HCT116 (cell line): ENCODE measurements around the gene EGFL8. TPM values are rescaled to one million over a fixed set of nuclear protein-coding genes. Genes with fewer than 3 reads are reported as not detected.
A peak's percentile ranks its signal among the peaks of the same experiment; 100 is the strongest.

Source experiments
- ATAC-seq: fragments of 200-7000 bp; cut with Tn5 transposase; 2 replicates; pipeline ENCODE4 v1.9.1; 2020; ENCODE audit warnings: mild to moderate bottlenecking, moderate library complexity
- BruUV-seq: library from RNA; stranded (reverse); fragments of 400-500 nt; replicated peaks from 2 replicates; lab custom pipeline; 2021; lab: Mats Ljungman, UMichigan
- CTCF ChIA-PET: fragments of 300-600 bp; sonication (Branson Sonifier 250); formaldehyde crosslinking; loops from one replicate; lab custom pipeline; 2021; ENCODE audit warnings: antibody characterized with exemption; lab: Charles Lee
- POLR2A ChIA-PET: fragments of 300-600, 350-600 bp; sonication (Branson Sonifier 250); formaldehyde crosslinking; loops from one replicate; lab custom pipeline; 2021; ENCODE audit warnings: antibody characterized with exemption; lab: Charles Lee
- RAD21 ChIA-PET, 2 experiments: fragments of 300-600 bp; sonication (Branson Sonifier 250); formaldehyde crosslinking; loops; one replicate each; lab custom pipeline; 2023; ENCODE audit warnings: low total read pairs in 2 of 2; ENCODE audit not compliant: uncharacterized antibody in 2 of 2, unreplicated experiment in 2 of 2, low non-redundant PET in 1 of 2; lab: Charles Lee
- DNase-seq: peaks from one replicate; pipeline ENCODE4 v3.0.0-alpha.2; 2010; ENCODE audit warnings: low read depth, low spot score
- H2AFZ ChIP-seq: fragments of 200-600 bp; shearing (Covaris generic), sonication (generic); 2 replicates; pipeline ENCODE4 v1.6.1; 2017; ENCODE audit warnings: low read depth, mixed run types, mixed read lengths, antibody characterized with exemption, low read length; ENCODE audit not compliant: poor library complexity, severe bottlenecking
- H3K27ac ChIP-seq: 2 replicates; pipeline ENCODE4 v1.5.1; 2012; ENCODE audit warnings: low read depth, low read length
- H3K27me3 ChIP-seq: fragments of 200-600 bp; sonication (generic); 2 replicates; pipeline ENCODE4 v1.6.1; 2016; ENCODE audit warnings: mixed run types, low read length, mixed read lengths; ENCODE audit not compliant: insufficient read depth
- H3K36me3 ChIP-seq, 2 experiments: fragments of 200-500 bp in 1 of 2; fragments of 200-600 bp in 1 of 2; sonication (Bioruptor generic) in 1 of 2; sonication (generic) in 1 of 2; 2 replicates each; pipeline versions ENCODE4 v1.5.1 to v1.6.1; 2014 to 2016; ENCODE audit warnings: low read length in 2 of 2, inconsistent platforms in 1 of 2, mixed read lengths in 1 of 2, mixed run types in 1 of 2; ENCODE audit not compliant: insufficient read depth in 2 of 2, control insufficient read depth in 1 of 2
- H3K4me1 ChIP-seq, 2 experiments: fragments of 200-600 bp in 1 of 2; sonication (generic) in 1 of 2; 2 replicates each; pipeline versions ENCODE4 v1.5.1 to v1.6.1; 2012 to 2017; ENCODE audit warnings: low read length in 2 of 2, inconsistent platforms in 1 of 2, mild to moderate bottlenecking in 1 of 2, mixed read lengths in 1 of 2, mixed run types in 1 of 2, moderate library complexity in 1 of 2; ENCODE audit not compliant: insufficient read depth in 2 of 2, control insufficient read depth in 1 of 2
- H3K4me2 ChIP-seq: fragments of 200-600 bp; sonication (generic); 2 replicates; pipeline ENCODE4 v1.6.1; 2017; ENCODE audit warnings: mixed run types, low read length, mixed read lengths
- H3K4me3 ChIP-seq, 2 experiments: fragments of 200-600 bp in 1 of 2; sonication (generic) in 1 of 2; replicated peaks in 1 of 2; 2 replicates each; pipeline ENCODE4 v1.5.1; 2011 to 2016; ENCODE audit warnings: low read length in 2 of 2, control low read depth in 1 of 2, low read depth in 1 of 2, mild to moderate bottlenecking in 1 of 2, mixed read lengths in 1 of 2, mixed run types in 1 of 2
- H3K79me2 ChIP-seq: fragments of 200-600 bp; sonication (generic); 2 replicates; pipeline ENCODE4 v1.6.1; 2017; ENCODE audit warnings: mild to moderate bottlenecking, mixed run types, low read length, moderate library complexity, mixed read lengths; ENCODE audit not compliant: insufficient read depth
- H3K9ac ChIP-seq: fragments of 200-600 bp; sonication (generic); 2 replicates; pipeline ENCODE4 v1.6.1; 2016; ENCODE audit warnings: low read length, mixed read lengths
- H3K9me2 ChIP-seq: fragments of 200-600 bp; sonication (generic), shearing (Covaris generic); 2 replicates; pipeline ENCODE4 v1.6.1; 2017; ENCODE audit warnings: mixed run types, mild to moderate bottlenecking, moderate library complexity; ENCODE audit not compliant: insufficient read depth
- H3K9me3 ChIP-seq, 2 experiments: fragments of 200-500 bp in 1 of 2; fragments of 200-600 bp in 1 of 2; sonication (Bioruptor generic) in 1 of 2; sonication (generic) in 1 of 2; 2 replicates each; pipeline ENCODE4 v1.6.1; 2014 to 2017; ENCODE audit warnings: low read length in 2 of 2, mixed read lengths in 2 of 2, inconsistent platforms in 1 of 2, low read depth in 1 of 2, mild to moderate bottlenecking in 1 of 2, mixed run types in 1 of 2, moderate library complexity in 1 of 2; ENCODE audit not compliant: control insufficient read depth in 1 of 2, insufficient read depth in 1 of 2
- H4K20me1 ChIP-seq: fragments of 200-600 bp; sonication (generic), shearing (Covaris generic); 2 replicates; pipeline ENCODE4 v1.6.1; 2017; ENCODE audit warnings: mixed run types, mild to moderate bottlenecking, moderate library complexity; ENCODE audit not compliant: insufficient read depth
- CBX3 ChIP-seq: IDR thresholded peaks from 2 replicates; pipeline ENCODE4 v1.6.1; 2012; ENCODE audit warnings: low read depth
- EGR1 ChIP-seq: IDR thresholded peaks from 2 replicates; pipeline ENCODE4 v1.6.1; 2012; ENCODE audit warnings: low read depth
- ELF1 ChIP-seq: IDR thresholded peaks from 2 replicates; pipeline ENCODE4 v1.6.1; 2012; ENCODE audit warnings: low read depth, borderline replicate concordance
- EZH2phosphoT487 ChIP-seq: fragments of 200-600 bp; IDR thresholded peaks from 2 replicates; pipeline ENCODE4 v1.6.1; 2018; ENCODE audit warnings: antibody characterized with exemption, borderline replicate concordance
- FOSL1 ChIP-seq: IDR thresholded peaks from 2 replicates; pipeline ENCODE4 v1.6.1; 2012; ENCODE audit warnings: low read depth
- POLR2A ChIP-seq: IDR thresholded peaks from 2 replicates; pipeline ENCODE4 v1.7.0; 2011; ENCODE audit warnings: borderline replicate concordance; ENCODE audit not compliant: insufficient read depth, insufficient read length; ENCODE audit errors: extremely low read depth
- RAD21 ChIP-seq: IDR thresholded peaks from 2 replicates; pipeline ENCODE4 v1.6.1; 2012; ENCODE audit warnings: low read depth, mild to moderate bottlenecking
- SIN3A ChIP-seq: IDR thresholded peaks from 2 replicates; pipeline ENCODE4 v1.6.1; 2012; ENCODE audit warnings: low read depth
- TCF7L2 ChIP-seq: IDR thresholded peaks from 2 replicates; pipeline ENCODE4 v1.7.0; 2011; ENCODE audit warnings: borderline replicate concordance, inconsistent platforms; ENCODE audit not compliant: insufficient read depth, insufficient read length; ENCODE audit errors: extremely low read depth
- ZFX ChIP-seq: fragments of 450-650 bp; IDR thresholded peaks from 2 replicates; pipeline ENCODE4 v1.6.1; 2017
- ZNF274 ChIP-seq: fragments of 200-500 bp; sonication (Bioruptor generic); IDR thresholded peaks from 2 replicates; pipeline ENCODE4 v1.6.1; 2014; ENCODE audit warnings: mild to moderate bottlenecking, low read depth, low read length, inconsistent platforms
- intact Hi-C: fragments of 100-400 bp; cut with micrococcal nuclease; formaldehyde crosslinking; loops from 2 replicates; pipeline ENCODE4 v1.10.0; 2022
- total RNA-seq: library from RNA; stranded (reverse); gene quantifications from one replicate; pipeline ENCODE4 v1.2.1, GENCODE V29; 2021; ENCODE audit not compliant: unreplicated experiment
- TF ChIP-seq, protein P1 (sequence below): IDR thresholded peaks from 2 replicates; pipeline ENCODE4 v1.6.1; 2011; ENCODE audit warnings: mild to moderate bottlenecking, low read length, moderate library complexity; ENCODE audit not compliant: insufficient replicate concordance; ENCODE audit errors: extremely low read depth
- TF ChIP-seq, protein P2 (sequence below): IDR thresholded peaks from 2 replicates; pipeline ENCODE4 v1.6.1; 2012

The EGFL8 gene
- total RNA-seq, 1 experiment from 2014 or later: 29.0 TPM

DNA sequence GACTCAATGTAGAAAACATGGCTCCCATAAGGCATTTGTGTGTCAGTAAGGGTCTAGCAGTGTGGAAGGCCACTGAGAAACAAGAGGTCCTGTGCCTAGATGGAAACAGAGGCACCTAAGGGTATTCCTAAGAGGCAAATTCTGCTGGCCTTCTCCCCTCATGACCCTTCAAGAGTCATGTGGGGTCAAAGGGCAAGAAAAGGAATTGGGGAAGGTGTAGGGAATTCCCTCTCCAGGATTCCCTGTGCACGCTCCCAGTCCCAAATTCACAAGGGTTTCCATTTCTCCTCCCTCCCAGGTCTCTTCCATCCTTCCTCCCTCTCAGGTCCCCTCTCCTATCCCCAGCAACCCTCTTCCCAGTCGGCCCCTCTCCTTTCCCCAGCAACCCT, 10.9 kb downstream of the EGFL8 start:
- BruUV-seq: TSS peak; percentile 63
- POLR2A ChIA-PET: no interaction called here
- peak overlapping the region; percentile 90 for H3K9ac ChIP-seq
- CTCF ChIA-PET: no interaction called here
- H3K36me3 ChIP-seq: peaks cover 0 to 4% of the 10 kb centered on the region in 2 experiments; a peak in 1 of 4 replicates
- RAD21 ChIA-PET: no interaction called here
- H3K9me3 ChIP-seq: no peaks in the 10 kb centered on the region
- no peaks in the 10 kb centered on the region for H4K20me1 ChIP-seq
- H3K4me1 ChIP-seq: peaks cover 24 to 52% of the 10 kb centered on the region in 2 experiments
- ATAC-seq (no peak), DNase-seq (no peak)
- peak overlapping the region; percentile 93 to 98 for H3K4me3 ChIP-seq
- H3K27ac ChIP-seq: peak overlapping the region; percentile 76
- TF ChIP-seq CBX3: no peak
- no peak for TF ChIP-seq RAD21
- TF ChIP-seq SIN3A: no peak
- TF ChIP-seq FOSL1: no peak
- TF ChIP-seq EGR1: no peak
- TF ChIP-seq TCF7L2: no peak
- TF ChIP-seq ELF1: no peak
- TF ChIP-seq, protein P1, sequence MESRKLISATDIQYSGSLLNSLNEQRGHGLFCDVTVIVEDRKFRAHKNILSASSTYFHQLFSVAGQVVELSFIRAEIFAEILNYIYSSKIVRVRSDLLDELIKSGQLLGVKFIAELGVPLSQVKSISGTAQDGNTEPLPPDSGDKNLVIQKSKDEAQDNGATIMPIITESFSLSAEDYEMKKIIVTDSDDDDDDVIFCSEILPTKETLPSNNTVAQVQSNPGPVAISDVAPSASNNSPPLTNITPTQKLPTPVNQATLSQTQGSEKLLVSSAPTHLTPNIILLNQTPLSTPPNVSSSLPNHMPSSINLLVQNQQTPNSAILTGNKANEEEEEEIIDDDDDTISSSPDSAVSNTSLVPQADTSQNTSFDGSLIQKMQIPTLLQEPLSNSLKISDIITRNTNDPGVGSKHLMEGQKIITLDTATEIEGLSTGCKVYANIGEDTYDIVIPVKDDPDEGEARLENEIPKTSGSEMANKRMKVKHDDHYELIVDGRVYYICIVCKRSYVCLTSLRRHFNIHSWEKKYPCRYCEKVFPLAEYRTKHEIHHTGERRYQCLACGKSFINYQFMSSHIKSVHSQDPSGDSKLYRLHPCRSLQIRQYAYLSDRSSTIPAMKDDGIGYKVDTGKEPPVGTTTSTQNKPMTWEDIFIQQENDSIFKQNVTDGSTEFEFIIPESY: no peak
- TF ChIP-seq, protein P2, sequence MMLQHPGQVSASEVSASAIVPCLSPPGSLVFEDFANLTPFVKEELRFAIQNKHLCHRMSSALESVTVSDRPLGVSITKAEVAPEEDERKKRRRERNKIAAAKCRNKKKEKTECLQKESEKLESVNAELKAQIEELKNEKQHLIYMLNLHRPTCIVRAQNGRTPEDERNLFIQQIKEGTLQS: no peak
- no peak for TF ChIP-seq POLR2A
- TF ChIP-seq EZH2phosphoT487: no peak
- TF ChIP-seq ZNF274: no peak
- no peak for TF ChIP-seq ZFX
- intact Hi-C loops: no loop called here
- H3K4me2 ChIP-seq: peak overlapping the region; percentile 97
- no peak overlapping the region for H2AFZ ChIP-seq
- H3K27me3 ChIP-seq: no peaks in the 10 kb centered on the region
- peaks cover 24% of the 10 kb centered on the region for H3K79me2 ChIP-seq
- H3K9me2 ChIP-seq: no peaks in the 10 kb centered on the region
